HG02678 (cell line): ENCODE data around the gene PDXK.

ENCODE experiments used
- ATAC-seq: cut with Tn5 transposase; IDR thresholded peaks from one replicate; pipeline ENCODE4 v1.9.1; 2021; ENCODE audit warnings: mild to moderate bottlenecking, moderate library complexity; ENCODE audit not compliant: unreplicated experiment

The PDXK gene

GRCh38 chr21:43801006-43801783 lies 82.3 kb downstream of the PDXK start:
- no peak for ATAC-seq

GRCh38 chr21:43802713-43803313 lies 83.9 kb downstream of the PDXK start:
- ATAC-seq = no peak

GRCh38 chr21:43803558-43804300 lies 84.8 kb downstream of the PDXK start:
- no peak for ATAC-seq

- peak; percentile 84 for ATAC-seq
Measured at GRCh38 chr21:43805275-43805800, 86.4 kb downstream of the PDXK start.

- no peak for ATAC-seq
Measured at GRCh38 chr21:43806017-43806710, 87.2 kb downstream of the PDXK start.

GRCh38 chr21:43808367-43808766 lies 89.4 kb downstream of the PDXK start:
- ATAC-seq = no peak

- no peak for ATAC-seq
Measured at GRCh38 chr21:43808832-43809251, 89.9 kb downstream of the PDXK start.

GRCh38 chr21:43809346-43809799 lies 90.4 kb downstream of the PDXK start:
- no peak for ATAC-seq

- no peak for ATAC-seq
Measured at GRCh38 chr21:43809853-43810504, 91.0 kb downstream of the PDXK start.

- peak; percentile 72 for ATAC-seq
Measured at GRCh38 chr21:43810505-43811261, 91.8 kb downstream of the PDXK start.

GRCh38 chr21:43811262-43812105 lies 92.6 kb downstream of the PDXK start:
- ATAC-seq = no peak
